T-helper 1 cell treated with Interleukin-12 subunit alpha and Interleukin-12 subunit beta and Interleukin-4 antibody, amounts not matched to agents 30 ng/mL and 1 ng/mL, for 36 hours (primary cell): Measurements from ENCODE around the gene PTPRU. TPM values are rescaled to one million over a fixed set of nuclear protein-coding genes. Genes with fewer than 3 reads are reported as not detected.

Experiments used
- intact Hi-C: fragments of 100-400 bp; cut with micrococcal nuclease; formaldehyde crosslinking; loops from one replicate; pipeline ENCODE4 v1.15.1; 2024
- total RNA-seq: library from RNA; stranded (reverse); gene quantifications from 2 replicates; pipeline ENCODE4 v1.2.3, GENCODE V29; 2022

Gene PTPRU
- total RNA-seq, 1 donor from 2014 or later = 0.71 TPM

DNA sequence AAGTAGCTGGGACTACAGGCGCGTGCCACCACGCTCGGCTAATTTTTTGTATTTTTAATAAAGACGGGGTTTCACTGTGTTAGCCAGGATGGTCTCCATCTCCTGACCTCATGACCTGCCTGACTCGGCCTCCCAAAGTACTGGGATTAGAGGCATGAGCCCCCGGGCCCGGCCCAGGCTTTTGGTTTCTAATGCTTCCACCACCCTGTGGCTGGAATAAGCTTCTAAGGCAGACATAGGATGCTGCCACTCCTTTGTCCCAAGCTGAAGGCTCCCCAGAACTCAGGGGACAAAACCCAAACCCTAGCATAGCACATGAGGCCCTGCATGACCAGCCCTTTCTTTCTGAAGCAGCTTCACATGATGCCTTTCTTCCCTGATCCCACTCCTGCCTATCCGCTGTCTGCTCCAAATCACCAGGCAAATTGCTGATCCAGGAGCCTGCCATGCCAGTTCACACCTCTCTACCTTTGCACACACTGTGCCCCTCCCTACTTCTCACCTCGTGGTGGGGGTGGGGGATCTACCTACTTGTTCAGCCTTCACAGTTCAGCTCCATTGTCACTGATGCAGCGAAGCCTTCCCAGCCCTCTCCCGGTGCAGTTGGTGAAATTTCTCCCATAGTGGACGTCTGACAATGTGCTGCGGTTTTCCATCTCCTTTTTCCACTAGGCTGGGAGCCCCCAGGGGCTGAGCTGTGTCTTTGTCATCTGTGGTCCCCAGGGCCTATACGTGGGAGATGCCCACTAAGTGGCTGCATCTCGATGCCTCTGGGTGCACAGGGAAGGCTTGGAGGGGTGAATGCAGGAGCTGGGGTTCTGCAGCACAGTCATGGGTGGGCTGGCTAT, 6.9 kb downstream of the PTPRU start:
- intact Hi-C loops = no loop called here

DNA sequence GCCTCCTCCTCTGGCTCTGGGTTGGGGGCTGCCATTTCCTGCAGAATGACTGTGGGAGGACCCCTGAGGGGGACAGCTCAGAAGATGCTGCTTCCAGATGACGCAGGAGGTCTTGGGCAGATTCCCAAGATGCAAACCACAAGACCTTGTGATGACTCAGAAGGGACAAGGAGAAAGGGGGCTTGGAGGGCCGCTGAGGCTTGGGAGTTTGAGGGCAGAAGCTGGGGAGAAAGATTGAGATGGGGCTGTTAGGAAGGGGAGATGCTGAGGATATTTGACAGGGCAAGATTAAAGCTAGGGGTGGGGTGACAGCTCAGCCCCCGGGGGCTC, 7.5 kb downstream of the PTPRU start:
- intact Hi-C loops = no loop called here

DNA sequence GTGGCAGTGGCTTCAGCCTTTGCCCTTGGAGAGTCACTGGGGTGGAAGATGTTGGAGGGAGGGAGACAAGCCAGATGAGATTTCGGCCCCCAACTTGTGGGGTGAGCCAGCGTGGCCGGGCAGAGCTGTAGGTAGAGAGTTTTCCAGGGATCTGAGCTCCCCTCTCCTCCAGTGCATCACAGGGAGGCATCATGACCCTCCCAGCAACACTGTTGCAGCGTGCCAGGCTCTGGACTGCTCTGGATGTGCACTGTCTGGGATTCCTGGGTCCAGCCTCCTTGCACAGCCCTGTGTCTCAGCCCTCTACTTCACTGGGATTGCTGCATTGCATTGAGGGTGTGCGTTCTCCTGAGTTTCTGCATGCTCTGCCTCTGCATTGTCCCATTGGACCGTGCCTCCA, 8.9 kb downstream of the PTPRU start:
- intact Hi-C loops = no loop called here

DNA sequence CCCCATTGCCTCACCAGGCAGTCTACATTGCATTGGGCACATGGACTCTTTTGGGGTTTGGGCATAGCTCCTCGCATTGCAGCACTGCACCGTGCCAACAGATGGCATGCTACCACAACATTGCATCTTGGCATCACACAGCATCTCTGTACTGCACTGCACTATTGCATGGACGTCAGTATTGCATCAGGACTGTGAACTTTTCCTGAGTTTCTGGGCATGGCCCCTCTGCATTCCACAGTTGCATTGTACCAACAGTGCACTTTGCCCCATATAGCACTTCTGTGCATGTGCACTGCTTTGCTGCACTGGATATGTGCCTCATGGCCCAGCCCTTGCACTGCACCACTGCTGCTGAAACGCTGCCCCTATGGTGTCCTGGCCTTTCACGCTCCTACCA, 9.6 kb downstream of the PTPRU start:
- intact Hi-C loops = no loop called here

DNA sequence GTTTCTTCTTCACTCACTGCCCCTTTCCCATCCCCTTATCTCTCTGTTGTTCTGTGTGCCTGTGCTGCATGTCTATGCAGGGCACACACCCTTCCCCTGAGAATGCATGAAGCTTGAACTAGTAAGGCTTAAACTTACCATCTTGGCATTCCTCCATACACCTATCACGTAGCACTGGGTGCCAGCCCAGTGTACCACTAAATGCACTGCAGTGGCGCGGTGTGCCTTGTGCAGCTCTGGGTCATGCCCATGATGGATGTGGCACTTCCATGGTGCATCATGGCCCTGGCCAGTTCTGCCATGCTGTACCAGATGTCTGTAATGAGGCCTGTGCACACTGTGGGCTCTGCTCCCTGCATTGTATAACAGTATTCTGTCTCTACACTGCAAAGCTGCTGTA, 10.7 kb downstream of the PTPRU start:
- intact Hi-C loops = no loop called here

DNA sequence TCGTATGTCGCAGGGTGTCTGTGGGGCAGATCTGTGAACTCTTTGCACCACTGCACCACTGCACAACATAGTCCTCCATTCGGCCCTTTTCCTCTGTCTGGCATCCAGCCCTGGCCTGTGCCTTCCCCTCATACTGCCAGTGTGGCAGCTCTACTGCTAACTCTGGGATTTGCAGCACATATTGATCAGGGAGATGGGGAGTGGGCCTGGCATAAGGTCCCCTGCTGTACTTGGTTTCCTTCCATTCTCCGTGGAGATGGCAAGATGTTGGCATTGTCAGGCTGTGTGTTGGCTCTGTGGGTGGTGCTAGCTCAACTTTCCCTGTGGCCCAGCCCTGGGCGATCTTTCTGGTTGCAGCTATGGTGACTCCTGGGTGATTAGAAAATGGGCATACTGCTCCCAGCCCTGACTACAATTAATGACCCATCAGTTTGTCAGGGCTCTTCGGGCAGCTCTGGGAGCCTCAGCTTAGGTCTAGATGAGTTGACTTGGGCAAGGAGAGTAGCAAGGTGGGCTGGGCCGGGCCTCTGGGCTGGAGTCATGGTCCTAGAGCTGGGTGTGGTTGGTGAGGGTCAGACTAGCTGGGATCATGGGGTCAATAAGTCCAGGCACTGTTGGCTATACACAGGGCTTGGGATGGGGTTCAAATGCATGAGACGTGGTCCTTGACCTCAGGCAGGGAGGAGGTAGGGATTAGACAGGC, 11.4 kb downstream of the PTPRU start:
- intact Hi-C loops = no loop called here

DNA sequence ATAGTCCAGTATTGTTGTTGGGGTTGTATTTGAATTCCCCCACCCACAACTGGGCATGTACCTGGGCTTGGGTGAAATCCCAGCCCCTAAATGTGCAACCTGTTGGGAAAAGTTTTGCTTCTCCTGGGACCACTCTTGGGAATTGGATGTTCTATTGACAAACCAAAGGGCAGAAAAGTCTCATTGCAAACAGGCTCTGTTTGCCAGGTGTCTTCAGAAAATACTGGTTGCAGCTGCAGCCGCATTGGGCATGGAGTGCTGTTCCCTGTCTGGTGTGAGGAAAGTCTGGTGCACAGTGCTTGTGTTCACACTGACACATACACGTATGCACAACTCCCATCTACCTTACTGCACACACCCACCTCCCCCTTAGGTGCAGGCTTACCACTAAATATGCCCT, 12.1 kb downstream of the PTPRU start:
- intact Hi-C loops = no loop called here

DNA sequence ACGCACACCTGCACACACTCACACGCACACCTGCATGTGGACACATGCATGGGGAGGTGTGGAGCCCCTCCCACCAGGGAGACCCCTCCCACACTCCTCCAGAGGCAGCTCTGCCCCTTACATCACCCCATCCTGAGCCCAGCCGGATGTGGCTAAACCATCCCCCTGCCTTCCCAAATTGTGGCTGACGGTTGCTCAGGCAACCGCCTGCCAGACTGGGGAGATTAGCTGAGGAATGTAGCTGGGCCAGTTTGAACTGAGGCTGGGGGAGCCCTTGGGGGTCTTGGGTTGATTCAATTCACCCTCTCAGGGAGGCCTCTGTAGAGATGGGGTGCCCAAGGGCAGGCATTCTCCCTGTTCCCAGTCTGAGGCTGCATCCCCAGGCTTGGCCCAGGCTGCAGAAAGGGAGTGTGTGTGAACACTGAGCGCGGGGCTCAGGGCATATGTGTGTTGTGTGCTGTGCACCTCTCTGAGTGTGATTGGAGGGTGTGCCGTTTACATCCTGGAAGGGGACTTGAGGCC, 12.9 kb downstream of the PTPRU start:
- intact Hi-C loops = no loop called here

DNA sequence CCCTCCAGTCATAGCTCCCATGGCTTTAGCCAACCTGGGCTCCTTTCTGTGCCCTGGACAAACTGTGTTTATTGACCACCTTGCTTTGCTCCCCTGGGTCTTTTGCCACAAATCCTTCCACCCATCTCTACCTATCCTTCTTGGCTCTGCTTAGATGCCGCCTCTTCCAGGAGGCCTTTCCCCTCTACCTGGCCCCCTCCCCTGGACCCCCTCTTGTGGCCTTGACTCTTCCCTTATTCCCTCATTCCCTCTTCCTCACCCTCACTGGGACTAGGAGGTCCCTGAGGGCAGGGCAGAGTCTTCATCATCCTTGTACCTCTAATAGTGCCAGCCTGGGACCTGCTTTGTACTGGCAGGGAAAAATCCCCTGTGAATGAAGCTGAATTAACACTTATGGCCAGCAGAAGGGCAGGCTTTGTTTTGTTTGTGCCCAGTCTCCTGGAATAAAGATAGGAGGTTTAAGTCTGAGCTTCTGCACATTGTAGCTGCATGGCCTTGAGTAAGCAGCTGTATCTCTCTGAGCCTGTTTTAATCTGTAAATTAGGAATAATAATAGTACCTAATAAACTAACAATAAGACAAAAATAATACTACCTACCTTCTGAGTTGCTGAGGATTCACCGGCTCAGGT, 13.7 kb downstream of the PTPRU start:
- intact Hi-C loops = no loop called here

DNA sequence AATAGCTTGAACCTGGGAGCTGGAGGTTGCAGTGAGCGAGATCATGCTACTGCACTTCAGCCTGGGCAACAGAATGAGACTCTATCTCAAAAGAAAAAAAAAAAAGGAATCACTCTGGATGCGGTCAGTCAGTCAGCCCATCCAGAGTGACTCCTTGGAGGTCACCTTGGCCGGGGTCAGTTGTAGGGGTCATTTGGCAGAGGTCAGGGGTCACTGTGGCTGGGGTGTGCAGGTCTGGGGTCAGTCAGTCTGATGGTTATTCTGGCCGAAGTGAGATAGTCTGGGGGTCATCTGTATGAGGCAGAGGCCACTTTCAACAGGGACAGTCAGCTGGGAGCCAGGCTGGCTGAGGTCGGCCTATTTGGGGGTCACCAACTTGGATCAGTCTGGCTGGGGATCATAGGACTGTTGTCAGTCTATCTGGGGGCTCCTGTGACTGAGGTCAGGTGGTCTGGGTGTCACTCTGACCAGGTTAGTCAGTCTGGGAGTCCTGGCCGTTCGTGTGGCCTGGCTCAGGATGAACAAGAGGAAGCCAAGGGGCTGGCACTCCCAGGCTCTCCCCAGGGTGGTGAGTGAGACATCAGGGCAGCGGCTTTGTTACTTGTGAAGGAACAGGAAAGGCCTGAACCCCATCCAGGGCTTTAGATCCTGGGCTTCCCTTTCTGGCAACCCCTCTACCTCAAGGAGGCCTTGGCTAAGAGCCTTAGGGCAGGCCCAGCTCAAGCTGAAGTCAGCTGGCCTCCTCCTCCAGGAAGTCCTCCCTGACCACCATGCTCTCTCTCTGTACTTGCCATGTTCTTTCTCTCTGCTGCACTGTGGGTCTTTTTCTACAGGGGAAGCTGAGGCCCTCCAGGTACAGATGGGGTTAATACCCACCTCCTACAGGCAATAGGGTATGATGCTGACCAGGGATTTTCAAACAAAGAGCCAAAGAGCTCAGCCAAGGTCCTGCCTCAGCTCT, 15.1 kb downstream of the PTPRU start:
- intact Hi-C loops = no loop called here

DNA sequence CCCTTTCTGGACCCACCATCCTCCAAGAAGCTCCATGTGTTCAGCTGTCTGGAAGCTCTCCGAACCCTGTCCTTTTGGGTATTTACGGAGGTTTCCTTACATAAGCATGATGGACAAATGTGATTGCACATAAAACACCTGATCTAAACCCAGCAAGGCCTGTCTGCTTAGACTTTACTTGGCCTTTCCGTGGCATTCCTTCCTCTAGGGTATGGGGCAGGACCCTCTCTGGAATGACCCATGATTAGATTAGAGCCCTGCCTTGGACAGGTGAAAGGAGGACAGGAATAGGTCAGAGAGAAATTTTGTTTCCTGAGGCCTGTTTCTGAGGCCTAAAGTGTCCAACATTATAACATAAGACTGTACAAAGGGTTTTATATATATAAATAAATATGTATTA, 16.9 kb downstream of the PTPRU start:
- intact Hi-C loops = no loop called here

DNA sequence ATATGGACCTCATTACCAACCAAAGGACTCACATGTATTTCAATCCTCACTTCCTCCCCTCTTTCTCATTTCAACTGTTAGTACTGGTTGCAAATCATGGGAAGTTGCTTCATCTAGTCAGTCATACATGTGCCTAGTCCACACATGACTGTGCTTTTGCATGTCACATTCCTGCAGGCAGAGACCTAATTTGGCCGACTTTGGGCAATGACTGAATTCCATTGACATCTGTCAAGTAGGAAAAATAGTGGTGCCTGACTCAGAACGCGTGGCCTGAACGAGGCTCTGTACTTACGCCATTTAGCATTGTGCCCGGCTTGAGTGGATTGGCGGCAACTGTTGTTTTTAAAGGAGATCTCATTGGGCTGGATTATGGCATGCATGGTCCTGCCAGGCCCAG, 18.0 kb downstream of the PTPRU start:
- intact Hi-C loops = no loop called here

DNA sequence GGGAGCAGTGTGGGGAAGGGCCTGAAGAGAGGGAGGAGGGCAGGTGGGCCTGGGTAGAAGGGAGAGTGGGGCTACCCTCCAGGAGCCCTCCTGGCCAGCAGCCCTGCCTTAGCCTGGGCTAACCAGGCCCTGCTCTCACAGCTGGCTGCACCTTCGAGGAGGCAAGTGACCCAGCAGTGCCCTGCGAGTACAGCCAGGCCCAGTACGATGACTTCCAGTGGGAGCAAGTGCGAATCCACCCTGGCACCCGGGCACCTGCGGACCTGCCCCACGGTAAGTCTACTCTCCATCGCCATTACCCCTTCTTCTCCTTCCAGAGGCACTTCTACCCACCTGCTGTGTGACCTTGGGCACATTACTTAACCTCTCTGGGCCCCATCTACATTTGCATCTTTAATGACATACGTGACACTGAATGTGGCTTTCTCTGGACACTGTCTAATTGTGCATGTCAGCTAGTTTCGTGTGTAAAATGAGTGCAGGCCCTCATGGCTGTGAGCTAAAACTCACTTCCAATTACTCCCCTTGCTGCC, 18.9 kb downstream of the PTPRU start:
- intact Hi-C loops = no loop called here

DNA sequence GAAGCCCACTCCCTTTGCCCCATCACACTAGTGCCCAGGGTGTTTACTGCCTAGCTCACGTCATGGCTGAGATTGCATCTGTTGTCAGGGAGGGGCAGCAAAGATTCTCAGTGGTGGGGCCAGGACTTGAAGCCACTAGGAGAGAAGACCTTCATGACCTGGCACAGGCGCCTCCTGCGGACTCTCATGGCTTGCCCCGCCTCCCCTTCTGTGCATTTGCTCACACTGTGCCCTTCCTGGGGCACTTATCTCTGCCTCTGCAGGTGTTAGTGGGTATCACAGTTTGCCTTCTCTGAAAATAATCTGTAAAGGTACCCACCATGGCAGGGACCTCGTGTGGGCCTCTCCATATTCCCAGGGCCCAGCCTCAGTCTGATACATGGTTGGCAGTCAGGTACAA, 20.1 kb downstream of the PTPRU start:
- intact Hi-C loops = no loop called here

DNA sequence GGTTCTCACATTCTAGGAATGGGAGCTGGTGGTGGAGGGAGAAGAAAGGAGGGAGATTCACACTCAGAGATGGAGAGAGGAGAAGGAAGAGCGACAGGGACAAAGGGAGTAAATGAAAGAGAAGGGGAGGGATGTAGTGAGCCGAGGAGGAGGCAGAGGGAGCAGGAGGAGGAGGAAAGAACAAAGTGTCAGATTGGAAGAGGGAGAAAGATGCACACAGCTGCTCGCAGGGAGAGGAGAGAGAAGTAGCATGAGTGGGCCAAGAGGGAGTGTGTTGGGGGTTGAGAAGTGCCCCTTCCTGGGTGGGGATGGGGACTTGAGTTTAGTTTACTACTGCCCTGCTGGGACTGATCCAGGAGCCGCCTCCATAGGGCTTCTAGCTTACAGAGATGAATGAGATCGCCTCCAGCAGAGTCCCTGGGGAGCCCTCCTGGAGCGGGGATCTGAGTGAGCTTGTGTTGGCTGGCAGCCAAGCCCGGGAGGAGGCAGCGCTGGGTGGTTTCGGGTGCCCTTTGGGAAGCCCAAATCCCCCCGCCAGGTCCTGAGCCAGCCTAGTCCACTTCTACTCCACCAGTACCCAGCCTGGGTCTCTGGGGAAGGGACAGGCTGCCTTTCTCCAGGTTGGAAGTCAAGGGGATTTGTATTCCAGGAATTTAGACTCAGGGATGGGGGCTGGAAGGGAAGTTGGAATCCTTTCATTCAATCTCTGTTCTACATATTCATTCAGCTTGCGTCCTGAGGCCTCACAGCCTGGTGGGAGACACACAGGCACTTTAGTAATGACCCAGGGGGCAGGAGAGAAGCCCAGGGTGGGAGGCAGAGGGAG, 20.9 kb downstream of the PTPRU start:
- intact Hi-C loops = no loop called here

DNA sequence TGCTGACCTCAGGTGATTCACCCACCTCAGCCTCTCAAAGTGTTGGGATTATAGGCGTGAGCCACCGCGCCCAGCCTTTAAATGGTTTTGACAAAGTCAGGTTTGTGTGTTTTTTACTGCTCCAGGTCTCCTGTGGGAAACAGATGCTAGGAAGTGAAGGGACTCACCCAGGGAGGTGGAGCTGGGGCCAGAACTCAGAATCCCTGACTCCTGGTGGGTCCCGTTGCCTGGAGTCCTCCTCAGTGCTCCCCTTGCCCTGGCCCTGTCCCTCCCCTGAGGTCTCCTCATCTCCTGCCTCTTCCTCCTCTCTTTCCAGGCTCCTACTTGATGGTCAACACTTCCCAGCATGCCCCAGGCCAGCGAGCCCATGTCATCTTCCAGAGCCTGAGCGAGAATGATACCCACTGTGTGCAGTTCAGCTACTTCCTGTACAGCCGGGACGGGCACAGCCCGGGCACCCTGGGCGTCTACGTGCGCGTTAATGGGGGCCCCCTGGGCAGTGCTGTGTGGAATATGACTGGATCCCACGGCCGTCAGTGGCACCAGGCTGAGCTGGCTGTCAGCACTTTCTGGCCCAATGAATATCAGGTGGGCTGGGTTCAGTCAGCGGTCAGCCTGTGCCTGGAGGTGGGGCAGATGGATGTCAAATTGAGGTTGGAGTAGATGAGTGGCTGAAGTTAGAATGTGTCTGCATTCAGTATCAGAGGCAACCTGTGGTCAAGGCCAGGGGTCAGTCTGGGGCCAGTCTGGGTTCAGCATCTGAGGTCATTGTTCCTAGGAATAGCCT, 22.1 kb downstream of the PTPRU start:
- intact Hi-C loops = no loop called here

DNA sequence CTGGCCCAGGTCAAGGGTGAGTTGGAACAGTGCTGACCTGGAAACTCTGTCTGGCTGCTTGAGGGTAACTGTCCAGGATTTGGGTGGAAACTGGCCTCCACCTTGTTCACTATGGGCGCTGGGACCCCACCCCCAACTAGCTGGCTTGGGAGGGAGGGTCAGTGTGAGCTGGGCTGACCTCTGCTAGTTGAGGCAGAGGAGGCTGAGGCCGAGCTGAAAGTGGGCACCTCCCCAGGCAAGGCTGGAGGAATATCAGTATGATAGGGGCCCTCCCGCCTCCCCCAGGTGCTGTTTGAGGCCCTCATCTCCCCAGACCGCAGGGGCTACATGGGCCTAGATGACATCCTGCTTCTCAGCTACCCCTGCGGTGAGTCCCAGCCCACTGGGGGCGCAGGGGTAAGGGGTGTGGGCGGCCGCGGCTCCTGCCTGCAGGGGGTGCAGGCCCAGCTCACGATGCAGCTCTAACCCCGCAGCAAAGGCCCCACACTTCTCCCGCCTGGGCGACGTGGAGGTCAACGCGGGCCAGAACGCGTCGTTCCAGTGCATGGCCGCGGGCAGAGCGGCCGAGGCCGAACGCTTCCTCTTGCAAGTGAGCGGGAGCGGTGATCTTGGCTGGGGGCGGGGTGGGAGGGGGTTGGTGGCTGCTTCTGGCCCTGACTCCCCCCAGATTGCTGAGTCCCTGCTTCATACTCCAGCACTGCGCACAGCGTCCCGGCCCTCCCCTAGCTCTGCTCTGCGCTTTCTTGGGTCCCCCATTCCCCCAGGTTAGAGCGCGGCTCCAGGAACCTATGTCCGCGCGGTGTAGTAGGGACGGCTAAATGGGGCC, 22.9 kb downstream of the PTPRU start:
- intact Hi-C loops = no loop called here

DNA sequence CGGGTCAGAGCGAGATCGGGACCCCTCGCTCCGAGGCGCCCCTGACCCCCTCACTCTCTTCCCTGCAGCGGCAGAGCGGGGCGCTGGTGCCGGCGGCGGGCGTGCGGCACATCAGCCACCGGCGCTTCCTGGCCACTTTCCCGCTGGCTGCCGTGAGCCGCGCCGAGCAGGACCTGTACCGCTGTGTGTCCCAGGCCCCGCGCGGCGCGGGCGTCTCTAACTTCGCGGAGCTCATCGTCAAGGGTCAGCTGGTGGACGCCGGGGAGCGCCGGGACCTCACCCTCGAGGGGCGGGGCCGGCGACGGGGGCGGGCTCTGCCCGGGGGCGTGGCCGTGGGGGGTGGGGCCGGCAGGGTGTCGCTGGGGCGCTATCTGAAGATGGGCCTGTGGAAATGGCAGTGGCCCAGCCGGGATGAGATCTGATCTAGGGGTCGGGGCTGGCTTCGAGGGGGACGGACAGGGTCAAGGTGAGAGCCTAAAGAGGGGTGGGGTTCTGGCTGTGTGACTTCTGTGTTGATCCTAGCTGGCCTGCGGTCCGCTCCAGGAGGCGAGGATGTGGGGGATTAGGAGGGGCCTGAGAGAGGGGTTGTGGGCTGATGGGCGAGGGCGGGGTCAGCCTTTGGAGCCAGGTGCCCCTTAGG, 23.6 kb downstream of the PTPRU start:
- intact Hi-C loops = no loop called here
